Endothelial cell of umbilical vein (primary cell): ENCODE measurements around the gene SEPTIN5. TPM values are rescaled to one million over a fixed set of nuclear protein-coding genes. Genes with fewer than 3 reads are reported as not detected.
A peak's percentile ranks its signal among the peaks of the same experiment; 100 is the strongest.

Source experiments
- BruUV-seq: library from RNA; stranded (reverse); fragments of 400-500 nt; replicated peaks from 2 replicates; lab custom pipeline; 2021; lab: Mats Ljungman, UMichigan
- CTCF ChIA-PET: fragments of 300-600, 350-600 bp; sonication (Branson Sonifier 250); formaldehyde crosslinking; loops from one replicate; lab custom pipeline; 2021; ENCODE audit warnings: antibody characterized with exemption, inconsistent platforms; lab: Charles Lee
- POLR2A ChIA-PET: fragments of 300-600, 350-600 bp; sonication (Branson Sonifier 250); formaldehyde crosslinking; loops from one replicate; lab custom pipeline; 2021; ENCODE audit warnings: antibody characterized with exemption, inconsistent platforms; lab: Charles Lee
- DNase-seq: peaks from one replicate; pipeline ENCODE4 v3.0.0-alpha.2; 2011; ENCODE audit warnings: low read depth, low spot score
- FAIRE-seq: peaks from 2 replicates; lab custom pipeline; 2011; peaks lifted over from hg19 to GRCh38; lab: Jason Lieb, UNC
- H2AFZ ChIP-seq: 2 replicates; pipeline ENCODE4 v1.6.0; 2012; ENCODE audit warnings: low read depth, low read length, control low read depth, inconsistent platforms
- H3K27ac ChIP-seq: 2 replicates; pipeline ENCODE4 v1.5.1; 2011; ENCODE audit warnings: low read depth, mild to moderate bottlenecking, control low read depth, low read length, moderate library complexity; ENCODE audit not compliant: insufficient read depth
- H3K27me3 ChIP-seq, 2 experiments: 2 replicates each; pipeline versions ENCODE4 v1.6.0 to v1.6.1; 2011; ENCODE audit warnings: low read length in 2 of 2, mixed read lengths in 1 of 2; ENCODE audit not compliant: control insufficient read depth in 2 of 2, insufficient read depth in 2 of 2
- H3K36me3 ChIP-seq, 2 experiments: 2 replicates in 1 of 2; 3 replicates in 1 of 2; pipeline ENCODE4 v1.5.1; 2011; ENCODE audit warnings: low read length in 2 of 2, mild to moderate bottlenecking in 1 of 2, moderate library complexity in 1 of 2; ENCODE audit not compliant: control insufficient read depth in 2 of 2, insufficient read depth in 2 of 2; ENCODE audit errors: extremely low read depth in 1 of 2
- H3K4me1 ChIP-seq: 3 replicates; pipeline ENCODE4 v1.5.1; 2011; ENCODE audit warnings: mild to moderate bottlenecking, low read length; ENCODE audit not compliant: control insufficient read depth, insufficient read depth; ENCODE audit errors: extremely low read depth
- H3K4me2 ChIP-seq: 2 replicates; pipeline ENCODE4 v1.6.1; 2011; ENCODE audit warnings: low read length, control low read depth, mixed read lengths; ENCODE audit not compliant: insufficient read depth
- H3K4me3 ChIP-seq, 3 experiments: fragments of 200-600 bp in 1 of 3; sonication (generic), shearing (Covaris generic) in 1 of 3; replicated peaks in 1 of 3; 2 replicates each; pipeline ENCODE4 v1.5.1; 2011 to 2016; ENCODE audit warnings: control low read depth in 3 of 3, low read length in 3 of 3, mild to moderate bottlenecking in 2 of 3, inconsistent platforms in 1 of 3, low read depth in 1 of 3, moderate library complexity in 1 of 3; ENCODE audit not compliant: insufficient read depth in 1 of 3
- H3K79me2 ChIP-seq: 2 replicates; pipeline ENCODE4 v1.6.0; 2012; ENCODE audit warnings: low read length, inconsistent platforms; ENCODE audit not compliant: control insufficient read depth, insufficient read depth
- H3K9ac ChIP-seq: replicated peaks from 2 replicates; pipeline ENCODE3; 2011; ENCODE audit warnings: low read length, control low read depth; ENCODE audit not compliant: insufficient read depth; ENCODE audit errors: extremely low read depth
- H3K9me1 ChIP-seq: replicated peaks from 3 replicates; pipeline ENCODE4 v1.6.0; 2011; ENCODE audit warnings: mild to moderate bottlenecking, low read length; ENCODE audit not compliant: control insufficient read depth, insufficient read depth; ENCODE audit errors: extremely low read depth
- H3K9me3 ChIP-seq: replicated peaks from 2 replicates; pipeline ENCODE4 v1.5.1; 2012; ENCODE audit warnings: low read length, inconsistent platforms; ENCODE audit not compliant: control insufficient read depth, insufficient read depth
- H4K20me1 ChIP-seq: replicated peaks from 2 replicates; pipeline ENCODE3; 2011; ENCODE audit warnings: mild to moderate bottlenecking, low read length; ENCODE audit not compliant: control insufficient read depth, insufficient read depth; ENCODE audit errors: extremely low read depth
- EZH2 ChIP-seq: IDR thresholded peaks from 2 replicates; pipeline ENCODE4 v1.6.1; 2012; ENCODE audit warnings: borderline replicate concordance, low read depth, mild to moderate bottlenecking, moderate library complexity, low read length, inconsistent platforms; ENCODE audit not compliant: severe bottlenecking
- dilution Hi-C: fragments of 300-500 bp; cut with MboI; formaldehyde crosslinking; loops from one replicate; pipeline ENCODE4 v1.15.0; 2019; ENCODE audit warnings: low sequenced_read_pairs; ENCODE audit not compliant: extremely low pct_ligation_motif_present
- intact Hi-C: fragments of 100-400 bp; cut with micrococcal nuclease; formaldehyde crosslinking; loops from one replicate; pipeline ENCODE4 v1.10.0; 2022
- polyA plus RNA-seq, 4 experiments: library from polyadenylated mRNA; depleted of rRNA in 3 of 4; stranded (reverse) in 3 of 4; unstranded in 1 of 4; fragments of >200 nt; gene quantifications; 2 replicates each; pipeline versions ENCODE4 v1.2.1 to v1.2.3, GENCODE V29; 2011 to 2012; ENCODE audit warnings: missing spikeins in 1 of 4
- total RNA-seq: library from RNA; stranded (reverse); gene quantifications from 2 replicates; pipeline ENCODE4 v1.2.3, GENCODE V29; 2021
- TF ChIP-seq, protein P1 (sequence below), 2 donors: IDR thresholded peaks; 1 replicate in 1 of 2; 2 replicates in 1 of 2; pipeline ENCODE4 v1.5.1; 2011; ENCODE audit warnings: low read length in 2 of 2, mild to moderate bottlenecking in 2 of 2, moderate library complexity in 2 of 2, control low read depth in 1 of 2, inconsistent platforms in 1 of 2, low read depth in 1 of 2; ENCODE audit not compliant: insufficient read depth in 1 of 2; ENCODE audit errors: extremely low read depth in 1 of 2

Gene SEPTIN5
- total and polyA plus RNA-seq, 2 donors (not counting 3 experiments of a cell fraction or from before 2014, with no cell fraction given) = 31.1 to 35.8 TPM

DNA sequence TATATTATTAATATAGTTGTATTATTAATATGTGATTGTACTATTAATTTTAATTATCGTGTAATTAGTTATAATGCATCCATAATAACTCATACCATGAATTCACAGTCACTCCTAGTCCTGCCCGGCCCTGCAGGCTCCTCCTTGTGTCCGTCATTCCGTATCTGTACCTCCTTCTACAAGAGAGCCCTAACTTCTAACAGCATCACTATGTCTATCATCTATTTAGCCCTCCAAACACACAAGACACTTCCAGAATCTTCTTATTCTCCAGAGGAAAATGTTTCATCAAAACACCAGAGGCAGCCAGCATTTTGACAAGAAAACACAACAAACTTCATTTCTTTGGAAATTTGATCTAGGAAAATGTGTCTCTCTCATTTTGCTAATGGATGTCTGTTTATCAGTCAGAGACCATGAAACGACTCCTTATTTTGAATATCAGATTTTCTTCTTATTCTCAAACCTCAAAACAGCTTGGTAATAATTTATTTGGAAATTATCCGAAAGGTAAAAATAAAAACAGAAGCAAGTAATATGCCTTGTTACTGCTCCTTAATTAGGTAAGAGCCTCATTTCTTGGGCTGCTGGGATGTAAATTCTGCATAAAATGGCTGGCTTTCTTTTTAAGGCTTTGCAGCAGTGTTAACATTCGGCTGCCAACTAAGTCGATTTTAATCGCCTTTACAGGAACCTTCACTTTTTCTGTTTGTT lies 23.1 kb upstream of the SEPTIN5 start:
- no peak overlapping the region for H3K27ac ChIP-seq

More for the DNA sequence above, 23.1 kb upstream of the SEPTIN5 start:
- CTCF ChIA-PET = interaction anchor here (1.0 to 1.3 kb wide), 3 partner anchors 11 to 61 kb away, joined by 4 to 7 read pairs (median 4); no protein-coding TSS in a partner anchor
- H3K27me3 ChIP-seq = peaks cover 0 to 2% of the 10 kb centered on the region in 2 experiments
- no peaks in the 10 kb centered on the region for H3K9me3 ChIP-seq
- no peaks in the 10 kb centered on the region for H3K36me3 ChIP-seq
- POLR2A ChIA-PET = no interaction called here
- H2AFZ ChIP-seq = peak overlapping the region; percentile 58
- TF ChIP-seq EZH2 = no peak
- TF ChIP-seq, protein P1, sequence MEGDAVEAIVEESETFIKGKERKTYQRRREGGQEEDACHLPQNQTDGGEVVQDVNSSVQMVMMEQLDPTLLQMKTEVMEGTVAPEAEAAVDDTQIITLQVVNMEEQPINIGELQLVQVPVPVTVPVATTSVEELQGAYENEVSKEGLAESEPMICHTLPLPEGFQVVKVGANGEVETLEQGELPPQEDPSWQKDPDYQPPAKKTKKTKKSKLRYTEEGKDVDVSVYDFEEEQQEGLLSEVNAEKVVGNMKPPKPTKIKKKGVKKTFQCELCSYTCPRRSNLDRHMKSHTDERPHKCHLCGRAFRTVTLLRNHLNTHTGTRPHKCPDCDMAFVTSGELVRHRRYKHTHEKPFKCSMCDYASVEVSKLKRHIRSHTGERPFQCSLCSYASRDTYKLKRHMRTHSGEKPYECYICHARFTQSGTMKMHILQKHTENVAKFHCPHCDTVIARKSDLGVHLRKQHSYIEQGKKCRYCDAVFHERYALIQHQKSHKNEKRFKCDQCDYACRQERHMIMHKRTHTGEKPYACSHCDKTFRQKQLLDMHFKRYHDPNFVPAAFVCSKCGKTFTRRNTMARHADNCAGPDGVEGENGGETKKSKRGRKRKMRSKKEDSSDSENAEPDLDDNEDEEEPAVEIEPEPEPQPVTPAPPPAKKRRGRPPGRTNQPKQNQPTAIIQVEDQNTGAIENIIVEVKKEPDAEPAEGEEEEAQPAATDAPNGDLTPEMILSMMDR (IDR thresholded peaks at IDR 0.05; ENCODE audit: extremely low read depth in 1 of 2, insufficient read depth in 1 of 2, low read depth in 1 of 2, low read length in 2 of 2) = no peak
- no peak for DNase-seq
- no peaks in the 10 kb centered on the region for H3K9me1 ChIP-seq
- BruUV-seq = no TSS peak
- no peak for FAIRE-seq
- intact Hi-C loops = no loop called here
- no peaks in the 10 kb centered on the region for H4K20me1 ChIP-seq
- peaks cover 6% of the 10 kb centered on the region for H3K4me1 ChIP-seq
- H3K4me2 ChIP-seq = peak overlapping the region; percentile 34
- no peak overlapping the region for H3K4me3 ChIP-seq
- dilution Hi-C loops = no loop called here
- no peak overlapping the region for H3K9ac ChIP-seq
- H3K79me2 ChIP-seq = no peaks in the 10 kb centered on the region
